ENCODE measurements around the gene GPATCH3. TPM values are rescaled to one million over a fixed set of nuclear protein-coding genes. Genes with fewer than 3 reads are reported as not detected.
"Not testable (repeated sequence)": the region's sequence is repeated elsewhere in the genome, so short reads cannot be mapped to it uniquely, and the experiment has no call there.

The GPATCH3 gene
- total and polyA plus RNA-seq, 2 donors (not counting 3 experiments of a cell fraction or from before 2014, with no cell fraction given): 12.1 to 17.7 TPM

DNA sequence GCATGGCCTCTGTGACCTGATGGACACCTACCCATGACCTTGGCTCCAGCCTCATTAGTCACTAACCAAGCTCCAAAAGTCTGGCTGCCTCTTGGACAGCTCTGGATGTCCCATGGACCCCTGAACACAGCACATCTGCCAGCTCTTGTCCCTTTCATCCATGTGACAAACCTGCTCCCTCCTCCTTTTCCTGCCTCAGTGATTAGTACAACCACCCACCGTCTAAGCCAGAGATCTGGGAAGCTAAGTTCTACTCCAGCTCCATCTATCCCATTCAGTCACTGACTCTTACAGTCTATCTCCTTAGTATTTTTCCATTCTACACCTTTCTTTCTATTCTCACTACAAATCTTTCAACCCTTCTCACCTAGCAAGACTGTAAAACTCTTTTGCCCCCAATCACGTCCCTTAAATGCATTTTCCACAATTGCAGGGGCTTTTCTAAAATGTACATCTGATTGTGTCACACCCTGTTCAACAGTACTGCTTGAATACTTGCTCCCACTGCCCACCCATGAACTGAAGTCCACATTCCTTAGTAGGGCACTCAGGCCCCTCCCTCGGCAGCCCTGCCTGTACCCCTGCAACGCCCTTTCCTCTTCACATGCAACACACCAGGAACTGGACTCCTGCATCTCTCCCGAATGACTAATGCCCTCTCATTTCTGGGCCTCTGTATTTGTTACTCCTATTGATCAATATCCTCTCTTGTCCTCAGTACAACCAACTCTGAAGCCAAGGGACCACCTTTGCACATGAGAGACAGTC, 17.4 kb downstream of the GPATCH3 start:
- H3K79me2 ChIP-seq (ENCODE audit: control insufficient read depth, insufficient read depth, low read length): no peaks in the 10 kb centered on the region
- H3K9me3 ChIP-seq (replicated peaks; ENCODE audit: control insufficient read depth, insufficient read depth, low read length): no peaks in the 10 kb centered on the region
- dilution Hi-C loops (cut with MboI; ENCODE audit: extremely low pct_ligation_motif_present, low sequenced_read_pairs) (no loop called here), intact Hi-C loops (cut with micrococcal nuclease) (no loop called here)
- no peak for FAIRE-seq
- H3K9ac ChIP-seq (replicated peaks; ENCODE audit: extremely low read depth, insufficient read depth, low read length): no peak overlapping the region
- H4K20me1 ChIP-seq (replicated peaks; ENCODE audit: control insufficient read depth, extremely low read depth, insufficient read depth, low read length): no peaks in the 10 kb centered on the region
- H3K4me1 ChIP-seq (ENCODE audit: control insufficient read depth, extremely low read depth, insufficient read depth, low read length): no peaks in the 10 kb centered on the region
- ChIA-PET CTCF (interaction anchor here (0.9 to 2.4 kb wide), 5 partner anchors 10 to 281 kb away, joined by 3 to 13 read pairs (median 3); no protein-coding TSS in a partner anchor), POLR2A (no interaction called here)
- H3K9me1 ChIP-seq (replicated peaks; ENCODE audit: control insufficient read depth, extremely low read depth, insufficient read depth, low read length): no peaks in the 10 kb centered on the region
- DNase-seq (ENCODE audit: low read depth, low spot score): no peak
- H3K27ac ChIP-seq (ENCODE audit: insufficient read depth, low read depth, low read length): no peak overlapping the region
- H2AFZ ChIP-seq (ENCODE audit: low read depth, low read length): no peak overlapping the region
- no peak overlapping the region for H3K4me3 ChIP-seq (replicated peaks in 1 of 3; ENCODE audit: insufficient read depth in 1 of 3, low read depth in 1 of 3, low read length in 3 of 3)
- TF ChIP-seq FOS (IDR thresholded peaks at IDR 0.05; ENCODE audit: borderline replicate concordance, insufficient read depth, low read length): no peak
- TF ChIP-seq, protein P1, sequence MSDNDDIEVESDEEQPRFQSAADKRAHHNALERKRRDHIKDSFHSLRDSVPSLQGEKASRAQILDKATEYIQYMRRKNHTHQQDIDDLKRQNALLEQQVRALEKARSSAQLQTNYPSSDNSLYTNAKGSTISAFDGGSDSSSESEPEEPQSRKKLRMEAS (IDR thresholded peaks at IDR 0.05; ENCODE audit: insufficient read depth, insufficient read length): no peak
- no peak for TF ChIP-seq POLR2AphosphoS5 (IDR thresholded peaks at IDR 0.05; ENCODE audit: insufficient read depth, low read depth, low read length)
- no peak for TF ChIP-seq MYC (IDR thresholded peaks at IDR 0.05; ENCODE audit: low read depth, low read length)
- TF ChIP-seq GATA2 (IDR thresholded peaks at IDR 0.05; ENCODE audit: insufficient read depth, insufficient read length, low read depth, low read length): no peak
- TF ChIP-seq JUN (IDR thresholded peaks at IDR 0.05; ENCODE audit: borderline replicate concordance, insufficient read depth, insufficient read length, low read depth): no peak
- peaks cover 23 to 39% of the 10 kb centered on the region in 2 experiments for H3K36me3 ChIP-seq (ENCODE audit: control insufficient read depth in 2 of 2, extremely low read depth in 1 of 2, insufficient read depth in 2 of 2, low read length in 2 of 2)
- no peak overlapping the region for H3K4me2 ChIP-seq (ENCODE audit: insufficient read depth, low read length)
- BruUV-seq (replicated peaks): no TSS peak
- H3K27me3 ChIP-seq (ENCODE audit: control insufficient read depth in 2 of 2, insufficient read depth in 2 of 2, low read length in 2 of 2): no peaks in the 10 kb centered on the region

DNA sequence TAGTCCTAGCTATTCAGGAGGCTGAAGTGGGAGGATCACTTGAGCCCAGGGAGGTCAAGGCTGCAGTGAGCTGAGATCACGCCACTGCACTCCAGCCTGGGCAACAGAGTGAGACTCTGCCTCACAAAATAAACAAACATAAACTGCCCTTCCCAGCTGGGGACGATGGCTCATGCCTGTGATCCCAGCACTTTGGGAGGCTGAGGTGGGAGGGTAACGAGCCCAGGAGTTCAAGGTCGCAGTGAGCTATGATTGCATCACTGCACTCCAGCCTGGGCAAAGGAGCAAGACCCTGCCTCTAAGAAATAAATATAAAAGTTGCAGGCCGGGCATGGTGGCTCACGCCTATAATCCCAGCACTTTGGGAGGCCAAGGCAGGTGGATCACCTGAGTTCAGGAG, 18.7 kb downstream of the GPATCH3 start:
- POLR2A ChIA-PET; H3K9ac ChIP-seq (replicated peaks; ENCODE audit: extremely low read depth, insufficient read depth, low read length); H3K27ac ChIP-seq (ENCODE audit: insufficient read depth, low read depth, low read length); H2AFZ ChIP-seq (ENCODE audit: low read depth, low read length); H3K4me2 ChIP-seq (ENCODE audit: insufficient read depth, low read length); H3K9me3 ChIP-seq (replicated peaks; ENCODE audit: control insufficient read depth, insufficient read depth, low read length); H4K20me1 ChIP-seq (replicated peaks; ENCODE audit: control insufficient read depth, extremely low read depth, insufficient read depth, low read length); H3K79me2 ChIP-seq (ENCODE audit: control insufficient read depth, insufficient read depth, low read length); DNase-seq (ENCODE audit: low read depth, low spot score); H3K4me3 ChIP-seq (replicated peaks in 1 of 3; ENCODE audit: insufficient read depth in 1 of 3, low read depth in 1 of 3, low read length in 3 of 3); BruUV-seq (replicated peaks); H3K27me3 ChIP-seq (ENCODE audit: control insufficient read depth in 2 of 2, insufficient read depth in 2 of 2, low read length in 2 of 2); dilution Hi-C loops (cut with MboI; ENCODE audit: extremely low pct_ligation_motif_present, low sequenced_read_pairs); FAIRE-seq; intact Hi-C loops (cut with micrococcal nuclease); H3K4me1 ChIP-seq (ENCODE audit: control insufficient read depth, extremely low read depth, insufficient read depth, low read length); H3K9me1 ChIP-seq (replicated peaks; ENCODE audit: control insufficient read depth, extremely low read depth, insufficient read depth, low read length): not testable (repeated sequence)
- CTCF ChIA-PET: interaction anchor here (0.9 to 2.4 kb wide), 7 partner anchors 9 to 279 kb away, joined by 3 to 13 read pairs (median 4); partner anchors contain the start of gene GPN2
- H3K36me3 ChIP-seq (ENCODE audit: control insufficient read depth in 2 of 2, extremely low read depth in 1 of 2, insufficient read depth in 2 of 2, low read length in 2 of 2): peaks cover 23 to 48% of the 10 kb centered on the region in 2 experiments

Data from endothelial cell of umbilical vein (primary cell).